Lower leg skin (tissue), 4 donors: ENCODE measurements around the gene KRT2. TPM values are rescaled to one million over a fixed set of nuclear protein-coding genes. Genes with fewer than 3 reads are reported as not detected.

Source experiments
- total RNA-seq, 4 donors: library from RNA; depleted of rRNA; stranded (reverse); fragments of >200 nt; gene quantifications; one replicate each; pipeline ENCODE4 v1.1.0, GENCODE V29; 2016

The KRT2 gene
- total RNA-seq, 4 donors from 2014 or later: 1,166 to 2,212 (median 1,643) TPM

Other genes with a start within 250 kb of the KRT2 start
- 10 to 100 TPM in 1 of 4 donors, under 1 TPM in 1, not detected in 2; 0.46 to 10.3 TPM for gene KRT82, start 245.9 kb downstream of the KRT2 start, total RNA-seq
- 10 to 100 TPM in 1 of 4 donors, 1 to 10 TPM in 3; 1.6 to 31.9 (median 4.9) TPM for gene KRT75, start 217.8 kb downstream of the KRT2 start, total RNA-seq
- 100 to 1,000 TPM in 2 of 4 donors, 10 to 100 TPM in 2; 49.8 to 441 (median 157) TPM for gene KRT6B, start 200.1 kb downstream of the KRT2 start, total RNA-seq
- gene KRT6C, start 178.4 kb downstream of the KRT2 start, total RNA-seq: 10 to 100 TPM in 1 of 4 donors, 1 to 10 TPM in 1, under 1 TPM in 1, not detected in 1; 0.13 to 11.0 (median 1.0) TPM
- gene KRT6A, start 159.0 kb downstream of the KRT2 start, total RNA-seq: 100 to 1,000 TPM in 2 of 4 donors, 10 to 100 TPM in 2; 75.3 to 617 (median 182) TPM
- gene KRT5, start 131.8 kb downstream of the KRT2 start, total RNA-seq: 1,000 to 10,000 TPM; 2,541 to 6,567 (median 4,278) TPM
- 10 to 100 TPM in 1 of 4 donors, 1 to 10 TPM in 1, under 1 TPM in 1, not detected in 1; 0.32 to 61.7 (median 1.6) TPM for gene KRT71, start 99.1 kb downstream of the KRT2 start, total RNA-seq
- gene KRT74, start 78.4 kb downstream of the KRT2 start, total RNA-seq: 10 to 100 TPM in 1 of 4 donors, 1 to 10 TPM in 1, under 1 TPM in 2; 0.30 to 14.6 (median 0.82) TPM
- 10 to 100 TPM in 2 of 4 donors, 1 to 10 TPM in 1, under 1 TPM in 1; 0.42 to 14.0 (median 7.1) TPM for gene KRT72, start 50.7 kb downstream of the KRT2 start, total RNA-seq
- 10 to 100 TPM in 1 of 4 donors, 1 to 10 TPM in 3; 3.0 to 15.3 (median 6.0) TPM for gene KRT73, start 33.7 kb downstream of the KRT2 start, total RNA-seq
- gene KRT1, start 28.2 kb upstream of the KRT2 start, total RNA-seq: 1,000 to 10,000 TPM; 5,671 to 8,911 (median 6,268) TPM
- 100 to 1,000 TPM; 122 to 659 (median 243) TPM for gene KRT77, start 51.3 kb upstream of the KRT2 start, total RNA-seq
- not detected for gene KRT76, start 125.1 kb upstream of the KRT2 start, total RNA-seq
- gene KRT3, start 143.9 kb upstream of the KRT2 start, total RNA-seq: not detected
- gene KRT4, start 161.9 kb upstream of the KRT2 start, total RNA-seq: 1 to 10 TPM in 1 of 4 donors, under 1 TPM in 2, not detected in 1; 0.51 to 1.1 (median 0.83) TPM
- 100 to 1,000 TPM in 2 of 4 donors, 10 to 100 TPM in 1, 1 to 10 TPM in 1; 8.5 to 259 (median 78.2) TPM for gene KRT79, start 182.1 kb upstream of the KRT2 start, total RNA-seq
- 100 to 1,000 TPM; 114 to 250 (median 183) TPM for gene KRT78, start 196.8 kb upstream of the KRT2 start, total RNA-seq